Loucy (cell line): ENCODE results near the gene ZNF592.

ENCODE experiments used
- H2AFZ ChIP-seq: fragments of 200-600 bp; sonication (generic); 2 replicates; pipeline ENCODE4 v1.6.0; 2016; ENCODE audit warnings: antibody characterized with exemption, mild to moderate bottlenecking, low read length, moderate library complexity
- H3F3A ChIP-seq: fragments of 200-600 bp; 2 replicates; pipeline ENCODE4 v1.6.0; 2016; ENCODE audit warnings: antibody characterized with exemption, low read depth, mild to moderate bottlenecking
- H3K27me3 ChIP-seq: fragments of 200-600 bp; sonication (generic); 2 replicates; pipeline ENCODE4 v1.6.1; 2014; ENCODE audit warnings: low read length, mild to moderate bottlenecking; ENCODE audit not compliant: insufficient read depth, poor library complexity, severe bottlenecking
- H3K36me3 ChIP-seq: fragments of 200-600 bp; sonication (generic); 2 replicates; pipeline ENCODE4 v1.6.1; 2016; ENCODE audit warnings: low read length; ENCODE audit not compliant: insufficient read depth
- H3K4me1 ChIP-seq: fragments of 200-600 bp; sonication (generic); 2 replicates; pipeline ENCODE4 v1.5.1; 2014; ENCODE audit warnings: low read length, mild to moderate bottlenecking; ENCODE audit not compliant: insufficient read depth, poor library complexity, severe bottlenecking
- H3K4me2 ChIP-seq: fragments of 200-600 bp; sonication (generic); 2 replicates; pipeline ENCODE4 v1.6.0; 2014; ENCODE audit warnings: antibody characterized with exemption, low read length, low read depth, mild to moderate bottlenecking; ENCODE audit not compliant: poor library complexity, severe bottlenecking
- H3K4me3 ChIP-seq: fragments of 200-600 bp; sonication (generic); 2 replicates; pipeline ENCODE4 v1.5.1; 2014; ENCODE audit warnings: low read length, mild to moderate bottlenecking, mixed read lengths; ENCODE audit not compliant: poor library complexity, severe bottlenecking
- H3K79me2 ChIP-seq: fragments of 200-600 bp; sonication (generic); 2 replicates; pipeline ENCODE4 v1.6.1; 2014; ENCODE audit warnings: low read length; ENCODE audit not compliant: insufficient read depth
- H3K9ac ChIP-seq: fragments of 200-600 bp; sonication (generic); 2 replicates; pipeline ENCODE4 v1.6.0; 2014; ENCODE audit warnings: mild to moderate bottlenecking, low read depth, low read length, moderate library complexity; ENCODE audit not compliant: poor library complexity, severe bottlenecking
- H3K9me2 ChIP-seq: fragments of 200-600 bp; sonication (generic); replicated peaks from 2 replicates; pipeline ENCODE4 v1.6.1; 2016; ENCODE audit warnings: low read depth, low read length, mixed read lengths
- H3K9me3 ChIP-seq: fragments of 200-600 bp; sonication (generic); 2 replicates; pipeline ENCODE4 v1.6.1; 2014; ENCODE audit warnings: mild to moderate bottlenecking, antibody characterized with exemption, low read length, low read depth; ENCODE audit not compliant: insufficient read depth
- H4K20me1 ChIP-seq: fragments of 200-600 bp; sonication (generic); 2 replicates; pipeline ENCODE4 v1.6.0; 2014; ENCODE audit warnings: antibody characterized with exemption, low read length, mild to moderate bottlenecking; ENCODE audit not compliant: insufficient read depth, poor library complexity, severe bottlenecking
- CTCF ChIP-seq: fragments of 200-600 bp; sonication (generic); conservative IDR thresholded peaks from 2 replicates; pipeline ENCODE4 v1.5.1; 2014; ENCODE audit warnings: mild to moderate bottlenecking, antibody characterized with exemption, low read length
- EZH2phosphoT487 ChIP-seq: fragments of 200-600 bp; IDR thresholded peaks from 2 replicates; pipeline ENCODE4 v1.6.1; 2018; ENCODE audit warnings: antibody characterized with exemption, mild to moderate bottlenecking, moderate library complexity, borderline replicate concordance

The ZNF592 gene

GRCh38 chr15:84797801-84798200 is 49.4 kb downstream of the ZNF592 start:
- Histone ChIP-seq H4K20me1 (peaks cover 3% of the 10 kb centered on the region), H3K27me3 (no peaks in the 10 kb centered on the region), H3K4me1 (no peaks in the 10 kb centered on the region), H2AFZ (no peak overlapping the region), H3K79me2 (no peaks in the 10 kb centered on the region), H3F3A (no peaks in the 10 kb centered on the region), H3K9ac (no peak overlapping the region), H3K4me2 (no peak overlapping the region), H3K9me2 (no peaks in the 10 kb centered on the region), H3K9me3 (no peaks in the 10 kb centered on the region), H3K4me3 (no peak overlapping the region), H3K36me3 (peaks cover 77% of the 10 kb centered on the region; the same call in 1 of the 2 replicates)
- TF ChIP-seq CTCF: no peak
- TF ChIP-seq EZH2phosphoT487: no peak

GRCh38 chr15:84798436-84798946 is 50.1 kb downstream of the ZNF592 start:
- Histone ChIP-seq H3K36me3 (peaks cover 79% of the 10 kb centered on the region; the same call in 1 of the 2 replicates), H3K4me3 (no peak overlapping the region), H2AFZ (no peak overlapping the region), H3K4me2 (no peak overlapping the region), H3K9ac (no peak overlapping the region), H3K4me1 (no peaks in the 10 kb centered on the region), H3K9me3 (no peaks in the 10 kb centered on the region), H3K9me2 (no peaks in the 10 kb centered on the region), H4K20me1 (peaks cover 3% of the 10 kb centered on the region), H3K27me3 (no peaks in the 10 kb centered on the region), H3F3A (no peaks in the 10 kb centered on the region), H3K79me2 (no peaks in the 10 kb centered on the region)
- TF ChIP-seq CTCF: no peak
- no peak for TF ChIP-seq EZH2phosphoT487

GRCh38 chr15:84799511-84800187 is 51.3 kb downstream of the ZNF592 start:
- TF ChIP-seq EZH2phosphoT487: no peak
- TF ChIP-seq CTCF: no peak
- Histone ChIP-seq H3F3A (no peaks in the 10 kb centered on the region), H3K4me1 (no peaks in the 10 kb centered on the region), H3K27me3 (no peaks in the 10 kb centered on the region), H3K4me2 (no peak overlapping the region), H3K4me3 (no peak overlapping the region), H4K20me1 (peaks cover 1% of the 10 kb centered on the region), H3K79me2 (no peaks in the 10 kb centered on the region), H3K36me3 (peaks cover 81% of the 10 kb centered on the region; the same call in 1 of the 2 replicates), H3K9me2 (no peaks in the 10 kb centered on the region), H3K9me3 (no peaks in the 10 kb centered on the region), H2AFZ (no peak overlapping the region), H3K9ac (no peak overlapping the region)
